ENCODE data around the gene HK1.

The HK1 gene

DNA sequence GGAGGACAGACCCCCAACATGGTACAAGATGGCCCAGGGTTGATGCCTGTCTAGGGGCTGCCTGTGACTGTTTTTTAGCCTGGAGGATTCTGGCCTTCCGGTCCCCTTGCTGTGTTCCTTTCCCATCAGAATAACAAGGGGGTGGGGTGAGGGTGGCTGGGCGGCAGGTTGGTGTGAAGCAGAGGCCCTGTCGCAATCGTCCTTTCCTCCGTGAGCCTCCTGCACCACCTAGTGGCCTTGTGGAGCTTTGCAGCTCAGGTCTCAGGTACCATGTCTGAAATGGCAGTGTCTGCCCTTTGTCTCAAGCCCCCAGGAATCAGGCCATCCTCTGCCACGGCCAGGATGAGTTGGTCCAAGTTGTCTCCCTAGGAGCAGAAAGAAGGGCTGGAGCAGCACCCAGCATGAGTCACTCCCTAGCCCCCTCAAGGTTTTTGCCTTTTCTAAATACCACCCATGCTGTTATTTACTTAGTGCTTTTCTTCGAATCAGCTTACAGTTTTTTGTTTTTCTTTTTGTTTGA, 114.2 kb downstream of the HK1 start:
- Mint-ChIP-seq H3K27me3 (ENCODE audit: low read depth, poor library complexity) (no peaks in the 10 kb centered on the region), H3K4me1 (peaks cover 14% of the 10 kb centered on the region), H3K27ac (no peak overlapping the region), H3K9me3 (no peaks in the 10 kb centered on the region), H3K4me3 (no peak overlapping the region), H3K36me3 (ENCODE audit: low read depth) (peaks cover 28% of the 10 kb centered on the region)
- TF ChIP-seq, protein P1, sequence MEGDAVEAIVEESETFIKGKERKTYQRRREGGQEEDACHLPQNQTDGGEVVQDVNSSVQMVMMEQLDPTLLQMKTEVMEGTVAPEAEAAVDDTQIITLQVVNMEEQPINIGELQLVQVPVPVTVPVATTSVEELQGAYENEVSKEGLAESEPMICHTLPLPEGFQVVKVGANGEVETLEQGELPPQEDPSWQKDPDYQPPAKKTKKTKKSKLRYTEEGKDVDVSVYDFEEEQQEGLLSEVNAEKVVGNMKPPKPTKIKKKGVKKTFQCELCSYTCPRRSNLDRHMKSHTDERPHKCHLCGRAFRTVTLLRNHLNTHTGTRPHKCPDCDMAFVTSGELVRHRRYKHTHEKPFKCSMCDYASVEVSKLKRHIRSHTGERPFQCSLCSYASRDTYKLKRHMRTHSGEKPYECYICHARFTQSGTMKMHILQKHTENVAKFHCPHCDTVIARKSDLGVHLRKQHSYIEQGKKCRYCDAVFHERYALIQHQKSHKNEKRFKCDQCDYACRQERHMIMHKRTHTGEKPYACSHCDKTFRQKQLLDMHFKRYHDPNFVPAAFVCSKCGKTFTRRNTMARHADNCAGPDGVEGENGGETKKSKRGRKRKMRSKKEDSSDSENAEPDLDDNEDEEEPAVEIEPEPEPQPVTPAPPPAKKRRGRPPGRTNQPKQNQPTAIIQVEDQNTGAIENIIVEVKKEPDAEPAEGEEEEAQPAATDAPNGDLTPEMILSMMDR (IDR thresholded peaks at IDR 0.05): peak; percentile 91
- DNase-seq: peak; percentile 84

DNA sequence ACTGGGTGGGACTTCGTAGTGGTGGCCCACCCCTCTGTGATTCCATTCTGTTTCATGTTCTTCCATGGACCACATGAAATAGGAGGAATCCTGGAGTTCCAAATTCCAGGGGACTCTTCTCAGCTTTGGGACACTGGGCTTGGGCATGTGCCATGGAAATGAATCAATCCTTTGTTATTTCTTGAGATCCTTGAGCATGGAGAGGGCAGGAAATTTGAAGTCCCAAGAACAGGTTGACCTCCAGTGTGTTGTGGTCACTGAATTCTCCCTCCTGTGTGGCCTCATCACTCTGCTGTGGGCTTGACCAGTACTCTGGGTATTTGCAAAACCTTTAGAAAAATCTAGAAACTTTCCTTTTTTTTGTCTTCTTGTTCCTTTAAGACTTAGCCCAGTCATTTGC, 115.7 kb downstream of the HK1 start:
- Mint-ChIP-seq H3K36me3 (ENCODE audit: low read depth) (peaks cover 20% of the 10 kb centered on the region), H3K27ac (no peak overlapping the region), H3K4me1 (peaks cover 14% of the 10 kb centered on the region), H3K4me3 (no peak overlapping the region), H3K9me3 (no peaks in the 10 kb centered on the region), H3K27me3 (ENCODE audit: low read depth, poor library complexity) (no peaks in the 10 kb centered on the region)
- TF ChIP-seq, protein P1 (IDR thresholded peaks at IDR 0.05): no peak
- no peak for DNase-seq

DNA sequence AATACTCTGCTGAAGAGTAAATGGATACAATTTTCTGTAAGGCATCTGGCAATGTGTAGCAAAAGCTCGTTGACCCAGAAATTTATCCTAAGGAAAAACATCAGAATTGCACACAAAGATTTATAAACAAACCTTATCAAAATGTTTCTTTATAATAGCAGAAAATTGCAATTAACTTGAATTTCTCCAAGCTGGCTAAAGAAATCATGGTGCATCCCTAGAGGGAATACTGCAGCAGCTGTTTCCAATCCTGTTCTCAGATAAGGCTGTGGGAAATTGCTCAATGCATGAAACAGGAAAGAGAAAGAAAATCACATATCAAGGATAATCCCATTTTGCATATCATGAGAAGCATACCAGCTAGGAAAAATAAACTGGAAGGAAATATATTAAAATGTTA, 119.7 kb downstream of the HK1 start:
- Mint-ChIP-seq H3K9me3 (no peaks in the 10 kb centered on the region), H3K36me3 (ENCODE audit: low read depth) (peaks cover 39% of the 10 kb centered on the region), H3K27ac (no peak overlapping the region), H3K27me3 (ENCODE audit: low read depth, poor library complexity) (no peaks in the 10 kb centered on the region), H3K4me3 (no peak overlapping the region), H3K4me1 (no peaks in the 10 kb centered on the region)
- TF ChIP-seq, protein P1 (IDR thresholded peaks at IDR 0.05): no peak
- DNase-seq: no peak

- H3K27me3 Mint-ChIP-seq (ENCODE audit: low read depth, poor library complexity): no peaks in the 10 kb centered on the region
Measured at GRCh38 chr10:69398466-69398865, 120.2 kb downstream of the HK1 start.

GRCh38 chr10:69400936-69401335, 122.6 kb downstream of the HK1 start:
- no peak for DNase-seq
- Mint-ChIP-seq H3K27me3 (ENCODE audit: low read depth, poor library complexity) (no peaks in the 10 kb centered on the region), H3K27ac (no peak overlapping the region), H3K4me3 (no peak overlapping the region), H3K4me1 (peaks cover 18% of the 10 kb centered on the region), H3K9me3 (no peaks in the 10 kb centered on the region), H3K36me3 (ENCODE audit: low read depth) (peaks cover 37% of the 10 kb centered on the region)
- TF ChIP-seq, protein P1 (IDR thresholded peaks at IDR 0.05): no peak

More at GRCh38 chr10:69398466-69398865, 120.2 kb downstream of the HK1 start:
- Mint-ChIP-seq H3K4me1 (no peaks in the 10 kb centered on the region), H3K4me3 (no peak overlapping the region), H3K9me3 (no peaks in the 10 kb centered on the region), H3K27ac (no peak overlapping the region), H3K36me3 (ENCODE audit: low read depth) (peaks cover 39% of the 10 kb centered on the region)
- DNase-seq: no peak
- TF ChIP-seq, protein P1 (IDR thresholded peaks at IDR 0.05): no peak

- no peaks in the 10 kb centered on the region for H3K27me3 Mint-ChIP-seq (ENCODE audit: low read depth, poor library complexity)
- no peak overlapping the region for H3K27ac Mint-ChIP-seq
- H3K36me3 Mint-ChIP-seq (ENCODE audit: low read depth): peaks cover 37% of the 10 kb centered on the region
- peaks cover 23% of the 10 kb centered on the region for H3K4me1 Mint-ChIP-seq
- TF ChIP-seq, protein P1 (IDR thresholded peaks at IDR 0.05): no peak
- no peak for DNase-seq
- H3K4me3 Mint-ChIP-seq: no peak overlapping the region
- H3K9me3 Mint-ChIP-seq: no peaks in the 10 kb centered on the region
Measured at GRCh38 chr10:69401416-69401815, 123.1 kb downstream of the HK1 start.
